Activated CD4-positive, CD25-positive, alpha-beta regulatory T cell treated with anti-CD3 and anti-CD28 coated beads, Interleukin-2, amount 50 U/mL, for 72 hours (primary cell): ENCODE data around the gene NPAS3.

Experiments used
- DNase-seq: peaks from one replicate; pipeline ENCODE4 v3.0.0; 2021

The NPAS3 gene

DNA sequence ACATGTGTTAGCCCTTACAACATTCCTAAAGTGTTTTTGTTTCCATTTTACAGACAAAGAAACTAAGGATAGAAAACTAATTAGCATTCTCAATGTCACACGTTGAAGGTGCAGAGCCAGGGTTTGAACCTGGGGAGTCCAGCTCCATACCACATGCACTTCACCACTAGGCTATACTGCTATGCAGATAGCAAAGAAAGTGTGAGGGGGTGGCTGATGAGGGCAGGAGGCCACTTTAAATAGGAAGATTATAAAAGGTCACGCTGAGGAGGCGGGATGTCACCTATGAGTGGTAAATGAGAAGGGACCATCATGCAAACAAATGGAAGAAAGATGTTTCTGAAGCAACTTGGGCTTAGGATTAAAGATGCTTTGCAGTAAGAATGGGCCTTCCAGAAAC lies 798.3 kb downstream of the NPAS3 start:
- no peak for DNase-seq

DNA sequence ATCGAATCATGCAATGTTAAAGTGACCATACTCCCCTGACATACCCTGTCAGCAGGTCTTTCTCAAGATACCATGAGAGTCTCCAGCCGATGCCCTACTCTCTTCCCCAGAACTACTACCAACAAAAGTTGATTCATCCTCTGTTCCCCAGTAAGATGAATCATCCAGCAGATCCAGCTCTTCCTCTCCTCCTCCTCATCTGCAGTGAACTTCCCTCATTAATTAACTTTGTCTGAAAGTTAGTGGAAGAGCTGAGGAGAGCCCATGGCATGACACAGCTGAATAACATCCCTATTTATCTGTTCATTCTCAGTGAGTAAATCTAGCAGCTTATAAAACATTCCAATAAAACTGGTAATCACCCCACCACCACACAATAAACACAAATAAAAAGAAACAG lies 798.8 kb downstream of the NPAS3 start:
- no peak for DNase-seq

DNA sequence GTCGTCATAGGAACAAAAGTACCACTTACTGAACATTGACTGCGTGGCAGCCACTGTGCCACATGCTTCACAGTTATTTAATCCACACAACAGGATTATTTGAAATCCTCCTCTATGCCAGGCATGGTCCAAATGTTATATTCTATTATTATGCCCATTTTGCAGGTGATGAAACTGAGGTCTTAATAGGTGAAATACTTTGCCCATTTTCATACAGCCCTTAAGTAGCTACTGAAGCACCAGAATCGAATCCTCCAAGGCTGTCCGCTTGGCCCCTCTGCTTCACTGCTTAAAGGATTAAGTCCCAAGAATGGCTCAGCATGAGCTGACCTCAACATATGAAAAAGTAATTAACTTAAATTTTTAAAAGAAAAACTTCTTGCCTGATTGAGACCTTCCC lies 799.4 kb downstream of the NPAS3 start:
- no peak for DNase-seq

DNA sequence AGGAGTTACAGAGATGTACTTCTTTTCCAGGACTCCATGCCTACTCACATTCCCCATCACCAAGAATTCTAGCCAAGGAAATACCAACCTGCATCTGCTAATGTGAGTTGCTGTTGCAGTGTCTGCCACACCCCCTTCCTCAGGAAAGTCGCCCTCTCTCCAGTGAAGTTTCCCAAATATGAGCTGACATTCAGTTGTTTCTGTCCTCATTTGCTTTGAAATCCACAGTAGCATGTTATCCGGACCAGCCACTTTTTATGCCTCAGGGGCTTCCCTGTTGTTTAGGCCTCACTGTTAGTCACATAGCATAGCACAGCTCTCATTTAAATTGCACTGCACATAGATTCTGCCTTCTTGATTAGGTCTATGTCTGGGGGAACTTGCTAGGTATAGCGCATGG lies 799.8 kb downstream of the NPAS3 start:
- no peak for DNase-seq

DNA sequence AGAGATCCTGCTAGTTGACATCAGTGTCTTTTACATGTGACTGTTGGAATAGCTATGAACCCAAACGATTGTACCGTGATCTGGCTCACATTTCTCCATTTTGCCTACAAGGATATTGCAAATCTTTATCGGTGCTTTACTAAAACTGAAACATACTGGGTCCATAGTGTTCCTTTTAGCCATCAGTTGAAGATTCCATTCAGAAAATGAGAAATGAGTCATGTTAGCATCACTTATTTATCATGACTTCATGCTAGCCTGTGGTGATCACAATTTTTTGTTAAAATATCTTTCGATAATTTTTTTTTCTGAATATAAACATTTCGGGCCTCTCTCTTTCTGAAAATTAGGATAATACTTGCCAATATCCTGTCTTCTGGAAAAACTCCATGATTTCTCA lies 801.9 kb downstream of the NPAS3 start:
- DNase-seq, result no peak

DNA sequence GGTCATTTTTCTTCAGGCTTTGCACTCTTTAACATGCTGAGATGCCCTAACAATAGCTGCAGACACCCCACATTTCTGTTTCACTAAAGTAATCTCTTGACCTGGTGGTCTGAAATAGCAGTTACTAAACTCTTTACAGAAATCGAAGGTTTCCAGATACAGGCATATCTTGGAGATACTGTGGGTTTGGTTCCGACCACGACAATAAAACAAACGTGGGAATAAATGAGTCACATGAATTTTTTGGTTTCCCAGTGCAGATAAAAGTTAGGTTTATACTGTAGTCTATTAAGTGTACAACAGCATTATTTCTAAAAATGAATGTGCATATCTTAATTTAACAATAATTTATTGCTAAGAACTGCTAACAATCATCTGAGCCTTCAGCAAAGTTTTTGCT lies 803.5 kb downstream of the NPAS3 start:
- DNase-seq, result no peak

DNA sequence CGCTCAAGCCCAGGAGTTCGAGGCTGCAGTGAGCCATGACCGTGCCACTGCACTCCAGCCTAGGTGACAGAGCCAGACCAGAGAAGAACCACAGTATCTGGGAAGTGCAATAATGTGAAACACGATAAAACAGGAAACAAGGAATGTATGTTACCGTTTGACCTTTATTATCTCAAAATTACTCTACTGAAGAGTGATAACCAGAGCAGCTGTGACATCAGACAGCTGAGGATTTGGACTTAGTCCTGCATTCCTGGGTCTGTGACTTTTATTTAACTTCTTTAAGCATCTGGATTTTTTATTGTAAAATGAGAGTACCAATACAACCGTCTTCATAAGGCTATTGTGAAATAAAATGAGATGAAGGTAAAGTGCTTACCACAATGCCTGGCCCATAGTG lies 806.5 kb downstream of the NPAS3 start:
- DNase-seq, result no peak

DNA sequence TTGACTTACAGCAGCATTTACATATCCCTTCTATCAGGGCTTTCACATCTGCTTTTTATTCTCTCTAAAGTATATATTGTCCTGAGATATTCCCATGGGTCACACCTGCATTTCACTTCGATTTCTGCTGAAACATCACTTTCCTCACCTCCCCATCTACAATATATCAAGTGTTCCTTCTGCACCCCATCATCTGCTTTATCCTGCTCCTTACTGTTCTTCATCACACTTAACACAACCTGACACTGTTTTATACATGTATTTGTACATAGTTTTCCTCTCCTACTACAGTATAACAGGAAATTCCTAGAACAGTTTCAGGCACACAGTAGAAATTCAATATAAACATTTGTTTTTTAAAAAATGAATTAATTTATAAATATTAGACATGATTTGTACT lies 809.1 kb downstream of the NPAS3 start:
- no peak for DNase-seq

DNA sequence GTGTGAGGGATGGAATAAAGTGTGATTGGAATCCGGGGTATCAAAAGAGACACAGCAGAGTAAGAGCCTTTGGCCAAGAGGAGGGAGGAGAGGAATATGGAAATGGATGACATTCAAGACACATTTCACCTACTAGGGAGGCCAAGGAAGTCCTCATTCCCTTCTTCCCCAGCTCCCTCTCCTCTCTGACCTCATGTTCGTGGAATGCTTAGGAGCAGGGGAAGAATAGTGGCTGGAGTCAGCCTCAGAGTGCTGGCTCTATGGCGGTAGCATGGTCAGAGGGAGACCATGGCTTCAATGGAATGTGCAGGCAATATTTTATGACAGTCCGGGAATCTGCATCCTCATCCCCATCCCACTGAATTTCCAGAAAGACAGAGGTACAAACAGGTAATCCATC lies 815.6 kb downstream of the NPAS3 start:
- DNase-seq, result no peak

DNA sequence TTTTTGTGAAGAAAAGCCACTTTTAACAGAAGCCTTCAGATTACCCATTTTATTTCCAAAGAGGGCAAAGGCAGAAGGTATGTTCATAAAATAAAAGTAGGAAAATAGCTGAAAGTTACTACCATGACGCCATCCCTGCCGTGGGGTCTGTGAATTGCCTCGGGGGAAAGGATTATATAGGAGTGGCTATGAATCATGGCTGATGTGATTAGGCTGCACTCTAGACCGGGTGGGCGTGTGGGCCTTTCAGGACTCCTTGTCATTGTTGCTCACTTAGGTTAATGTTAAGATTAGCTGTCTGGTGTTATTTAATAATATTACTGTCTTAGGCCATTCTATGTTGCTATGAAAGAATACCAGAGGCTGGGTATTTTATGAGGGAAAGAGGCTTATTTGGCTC lies 816.7 kb downstream of the NPAS3 start:
- DNase-seq, result no peak

DNA sequence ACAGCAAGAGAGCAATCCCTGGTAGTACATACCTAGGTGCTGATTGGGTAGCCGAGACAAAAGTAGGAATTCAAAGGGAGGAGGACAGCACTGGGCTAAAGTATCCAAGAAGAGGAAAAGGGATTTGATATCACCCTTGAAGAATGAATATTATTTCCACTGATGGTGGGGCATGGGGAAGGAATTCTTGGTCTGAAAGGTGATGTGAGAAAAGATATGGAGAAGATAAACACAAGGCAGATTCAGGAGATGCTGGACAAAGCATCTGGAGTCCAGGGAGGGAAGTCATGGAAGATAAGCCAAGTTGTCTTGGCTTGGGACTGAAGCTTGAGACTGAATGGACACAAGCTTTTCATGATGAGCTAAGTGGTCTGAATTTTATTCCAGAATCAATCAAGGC lies 818.2 kb downstream of the NPAS3 start:
- DNase-seq, result no peak

DNA sequence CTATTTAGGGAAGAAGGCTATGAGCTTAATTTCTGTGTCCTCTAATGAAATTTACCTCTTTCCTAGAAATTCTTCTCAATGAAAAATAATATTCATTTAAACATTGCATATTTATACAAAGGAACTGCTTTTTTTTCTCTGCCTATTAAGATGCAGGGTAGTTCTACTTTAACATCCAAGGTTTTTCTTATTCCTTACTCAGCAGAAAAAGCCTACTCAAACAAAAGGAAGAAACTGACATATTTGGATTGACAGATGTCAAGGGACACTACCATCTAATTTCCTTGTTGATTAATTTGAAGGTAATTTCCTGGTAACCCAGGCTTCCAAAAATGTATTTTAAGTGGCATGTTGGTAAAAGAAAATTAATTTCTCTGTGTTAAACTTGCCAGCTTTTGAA lies 819.9 kb downstream of the NPAS3 start:
- DNase-seq, result no peak

DNA sequence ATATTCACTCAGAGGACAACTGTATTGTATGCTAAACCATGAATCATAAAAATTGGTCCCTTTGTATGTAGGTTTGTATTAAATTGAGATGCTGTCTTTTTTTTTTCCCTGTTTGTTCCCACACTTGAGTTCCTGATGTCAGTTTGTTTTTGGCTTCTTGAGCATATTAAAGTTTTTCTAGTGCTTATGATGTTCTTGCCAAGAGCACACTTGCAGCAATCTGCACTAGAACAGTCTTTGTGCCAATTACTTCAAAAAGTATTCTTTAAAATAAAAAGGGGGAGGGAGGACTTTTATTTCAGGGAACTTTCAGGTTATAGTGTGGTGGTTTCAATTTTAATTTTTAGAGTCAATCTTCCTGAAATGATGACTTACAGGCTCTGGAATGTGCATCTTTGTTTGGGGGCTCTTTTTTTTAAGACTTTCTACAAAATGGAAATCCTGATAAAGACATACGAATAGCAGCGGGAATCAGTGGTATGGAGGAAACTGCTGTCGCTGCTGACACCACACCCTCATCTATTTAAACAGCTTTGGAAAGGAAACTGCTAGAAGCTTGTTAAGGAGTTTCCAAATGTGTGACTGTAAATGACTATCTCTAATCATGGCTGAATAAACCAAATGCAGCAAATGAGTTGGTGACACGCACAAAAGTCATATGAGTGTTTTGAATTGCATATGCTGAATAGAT lies 823.6 kb downstream of the NPAS3 start:
- DNase-seq, result no peak

DNA sequence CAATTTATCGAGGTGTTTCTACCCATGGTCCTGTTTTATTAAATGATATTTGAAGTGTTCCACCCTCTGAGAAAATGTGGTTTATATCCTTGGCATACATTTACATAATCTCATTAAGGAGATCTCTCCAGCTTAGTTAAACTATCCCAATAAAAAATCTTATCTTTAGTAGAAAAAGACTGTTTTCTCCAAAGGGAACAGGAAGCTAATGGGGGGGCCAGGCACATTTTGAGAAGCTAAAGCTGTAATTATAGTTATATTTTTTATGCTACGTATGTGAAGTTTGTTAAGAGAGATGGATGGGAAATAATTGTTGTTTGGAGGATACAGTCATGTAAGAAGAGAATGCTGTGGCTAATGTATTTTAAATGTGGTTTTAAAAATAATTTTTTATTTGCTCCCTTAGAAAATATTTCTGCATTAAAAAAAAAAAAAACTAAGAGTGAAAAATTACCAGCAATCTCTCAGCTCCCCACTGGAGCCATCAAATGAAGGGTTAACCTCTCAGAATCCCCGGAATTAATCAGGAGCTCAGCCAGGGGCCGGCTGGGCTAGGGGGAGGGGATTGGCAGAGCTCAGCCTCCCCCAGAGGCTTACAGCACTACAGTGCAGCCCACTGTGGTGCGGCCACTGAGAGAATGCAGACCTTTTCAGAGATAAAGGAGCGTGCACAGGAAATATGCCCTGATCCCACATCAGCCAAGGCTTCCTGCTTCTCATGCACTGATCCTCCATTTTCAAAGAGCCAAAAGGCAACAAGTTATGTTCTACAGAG lies 826.4 kb downstream of the NPAS3 start:
- no peak for DNase-seq

DNA sequence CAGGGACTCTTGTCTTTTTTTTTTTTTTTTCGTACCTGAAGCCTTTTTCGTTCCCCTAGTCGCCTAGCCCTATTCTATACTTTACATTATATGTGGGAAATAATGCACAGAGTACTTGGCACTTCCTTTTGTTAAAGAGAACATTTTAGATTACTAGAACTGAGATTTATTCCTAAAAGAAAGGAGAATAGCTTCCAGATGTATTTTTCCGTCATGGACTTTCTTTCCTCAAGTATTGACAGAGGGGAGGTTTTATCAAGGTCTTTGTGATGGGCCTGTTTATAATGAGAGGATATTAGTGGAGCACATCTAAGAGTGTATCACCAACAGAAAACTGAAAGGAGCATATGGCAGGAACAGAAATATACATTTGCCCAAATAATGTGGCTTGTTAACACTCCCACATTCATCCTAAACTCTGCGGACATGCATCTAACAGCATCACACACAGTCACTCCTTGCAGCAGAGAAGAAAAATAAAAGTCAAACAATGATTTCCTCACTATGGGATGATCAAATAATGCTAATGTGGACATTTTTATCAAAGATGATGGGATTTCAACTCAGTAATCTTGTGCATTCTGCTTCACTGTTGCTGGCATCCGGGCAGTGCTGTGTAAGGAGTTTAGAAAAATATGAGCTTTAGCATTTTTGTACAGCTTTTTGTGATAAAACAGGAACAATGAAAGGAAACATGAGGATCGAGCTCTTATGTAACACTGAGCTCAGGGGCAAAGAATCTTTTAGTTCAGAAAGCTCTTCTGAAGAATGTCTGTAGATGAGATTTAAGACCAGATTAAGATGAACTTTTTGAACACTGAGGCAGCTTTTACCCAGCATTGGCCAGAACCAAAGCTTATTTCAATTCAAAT lies 829.1 kb downstream of the NPAS3 start:
- DNase-seq, result no peak

DNA sequence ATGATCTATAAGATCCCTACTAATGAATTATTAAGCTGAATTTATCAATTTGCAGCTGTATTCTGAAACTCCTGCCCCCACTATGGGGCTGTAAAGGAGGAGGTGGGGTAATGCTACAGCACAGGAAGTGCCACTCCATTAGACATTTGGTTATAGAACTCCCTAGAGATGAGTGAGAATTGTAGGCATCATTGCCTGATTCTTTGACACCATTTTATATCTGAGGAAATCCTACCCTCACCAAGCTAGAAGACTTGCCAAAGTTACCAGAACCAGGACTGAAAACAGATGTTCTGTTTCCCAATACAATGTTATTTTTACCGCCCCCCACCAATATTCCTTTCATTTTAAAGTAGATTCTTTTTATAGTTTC lies 829.8 kb downstream of the NPAS3 start:
- no peak for DNase-seq

DNA sequence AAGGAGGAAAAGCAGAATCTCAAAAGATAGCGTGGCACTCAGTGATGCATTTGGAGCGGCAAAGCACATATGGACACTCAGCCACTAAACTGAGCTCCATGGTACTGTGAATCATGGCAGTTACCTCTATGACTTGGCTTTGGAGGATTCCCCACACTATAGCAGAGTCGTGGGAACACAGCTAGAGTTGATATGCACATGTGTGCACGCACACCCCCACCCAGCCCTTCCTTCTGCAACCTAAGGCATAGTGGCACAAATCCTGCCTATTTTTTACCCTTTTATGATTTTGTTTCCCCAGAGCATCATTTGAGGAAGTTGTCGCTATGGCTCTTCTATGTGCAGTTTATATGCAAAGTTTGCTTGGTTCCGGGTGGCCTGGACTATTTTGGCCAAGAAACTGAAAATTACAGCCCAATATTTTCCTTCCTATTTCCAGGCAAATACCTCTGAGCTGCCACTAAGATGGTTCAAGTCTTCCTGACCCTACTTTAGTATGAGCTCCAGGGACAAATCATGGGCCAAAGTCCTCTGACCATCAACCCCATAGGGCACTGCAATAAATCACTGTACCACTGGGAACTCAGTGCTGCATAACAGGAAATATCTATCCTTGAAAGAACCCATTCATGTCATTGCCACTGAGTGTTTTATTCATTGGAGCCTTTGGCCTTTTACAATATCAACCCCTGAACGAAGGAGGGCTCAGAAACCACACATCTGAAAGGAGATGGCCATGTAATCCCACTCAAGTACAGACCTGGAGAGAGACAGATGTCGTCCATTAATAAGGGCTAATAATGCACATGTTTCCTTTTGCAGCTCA lies 834.7 kb downstream of the NPAS3 start:
- DNase-seq, result no peak

DNA sequence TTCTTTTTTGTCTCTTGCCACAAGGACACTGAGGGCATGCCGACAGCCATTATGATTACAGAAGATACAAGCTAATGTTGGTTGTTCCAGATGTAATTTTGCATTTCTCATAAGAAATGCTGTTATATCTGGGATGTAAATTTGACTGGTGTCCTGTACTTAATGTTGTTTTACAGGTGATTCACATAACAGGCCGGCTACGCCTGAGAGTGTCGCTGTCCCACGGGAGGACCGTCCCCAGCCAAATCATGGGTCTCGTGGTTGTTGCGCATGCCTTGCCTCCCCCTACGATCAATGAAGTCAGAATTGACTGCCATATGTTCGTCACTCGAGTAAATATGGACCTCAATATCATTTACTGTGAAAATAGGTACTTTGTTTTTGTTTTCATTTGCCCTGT lies 835.5 kb downstream of the NPAS3 start:
- DNase-seq, result no peak

DNA sequence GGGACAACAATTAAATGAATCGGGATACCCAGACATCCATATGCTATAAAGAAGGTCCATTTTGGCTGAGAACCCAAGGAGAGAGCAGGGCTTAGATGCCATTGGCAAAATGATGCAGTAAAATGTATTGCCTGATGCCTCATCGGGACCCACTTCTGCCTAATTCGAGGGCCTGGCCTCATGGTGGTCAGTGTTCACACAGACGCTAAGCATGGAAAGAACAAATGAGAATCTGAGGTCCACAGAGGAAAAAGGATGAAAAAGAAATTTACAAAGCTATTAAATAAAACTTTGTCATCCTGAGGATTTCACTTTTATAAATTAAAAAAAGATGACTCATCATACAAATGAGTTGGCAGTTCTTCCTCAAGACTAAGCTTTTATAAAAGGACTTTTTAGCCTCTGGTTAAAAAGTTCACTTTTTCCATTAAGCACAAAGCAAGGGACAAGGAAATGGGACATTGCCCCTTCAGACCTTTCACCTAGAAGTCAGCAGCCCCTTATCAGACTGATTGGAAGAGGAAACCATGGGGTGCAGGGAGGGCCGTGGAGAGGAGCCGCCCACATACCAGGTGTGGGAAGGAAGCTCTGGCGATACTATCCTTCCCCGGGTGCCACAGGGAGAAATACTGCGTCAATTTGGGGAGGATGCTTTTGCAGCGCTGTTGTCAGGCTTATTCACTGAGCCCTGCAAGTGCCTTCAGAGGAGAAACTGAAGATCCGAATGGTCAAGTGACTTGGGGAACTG lies 836.2 kb downstream of the NPAS3 start:
- DNase-seq, result no peak

DNA sequence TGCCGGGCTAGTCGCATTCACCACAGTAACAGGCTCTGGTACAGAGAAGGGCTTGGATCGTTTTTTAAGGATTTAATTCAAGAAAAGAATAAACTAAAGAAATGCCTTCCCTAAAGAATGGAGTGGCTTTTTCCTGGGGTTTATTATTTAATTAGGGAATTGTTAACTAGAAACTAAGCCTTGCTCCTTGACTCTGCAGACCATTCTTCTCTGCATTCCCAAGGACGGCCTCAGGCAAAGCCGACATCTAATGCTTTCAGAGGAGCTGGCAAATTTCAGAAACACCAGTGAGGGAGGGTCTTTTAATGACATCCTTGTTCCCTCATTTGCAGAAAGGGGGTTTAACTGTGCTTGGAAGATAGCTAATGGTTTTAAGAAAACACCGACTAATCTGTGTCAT lies 838.2 kb downstream of the NPAS3 start:
- DNase-seq, result no peak

DNA sequence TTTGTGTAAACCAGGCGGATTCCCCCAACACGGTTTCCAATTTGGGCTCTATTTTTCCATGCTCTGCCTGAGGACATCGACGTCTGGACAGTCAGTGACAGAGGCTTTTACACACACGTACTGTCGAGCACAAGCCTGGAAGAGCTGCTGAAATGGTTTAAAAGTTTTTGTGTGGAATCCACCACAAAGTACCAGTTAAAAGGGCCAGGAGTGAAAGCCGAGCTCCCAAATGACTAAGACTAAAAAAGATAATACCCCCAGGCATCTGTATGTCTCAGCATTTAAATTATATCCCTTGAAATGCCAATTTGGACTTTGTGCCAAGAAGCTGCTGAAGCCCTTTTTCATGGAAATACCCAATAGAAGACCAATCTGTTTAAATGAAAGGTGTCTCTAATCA lies 839.0 kb downstream of the NPAS3 start:
- DNase-seq, result no peak

DNA sequence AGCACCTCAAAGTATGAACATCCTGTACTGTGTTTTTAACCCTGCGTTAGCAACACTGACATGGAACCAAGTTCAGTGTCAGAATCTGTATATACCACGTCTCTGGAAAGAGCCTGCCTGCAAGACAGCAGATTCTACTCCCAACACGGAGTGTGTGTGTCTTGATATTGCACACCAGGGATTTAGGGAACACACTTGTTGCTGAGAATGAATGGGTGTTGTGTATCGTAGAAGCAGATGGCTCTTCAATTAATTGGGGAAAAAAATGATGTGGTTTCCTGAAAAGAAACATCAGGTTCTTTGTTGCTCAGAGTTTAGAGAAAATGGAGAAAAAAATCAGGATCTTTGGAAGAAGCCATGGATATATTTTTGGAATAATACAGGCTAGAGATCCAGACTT lies 841.4 kb downstream of the NPAS3 start:
- no peak for DNase-seq
